IMR-90 (cell line): ENCODE measurements around the gene NUDT4B. TPM values are rescaled to one million over a fixed set of nuclear protein-coding genes. Genes with fewer than 3 reads are reported as not detected.
"Not testable (repeated sequence)": the region's sequence is repeated elsewhere in the genome, so short reads cannot be mapped to it uniquely, and the experiment has no call there.

Source experiments
- ATAC-seq: fragments of 200-7000 bp; cut with Tn5 transposase; 2 replicates; pipeline ENCODE4 v1.9.1; 2020; ENCODE audit warnings: low read depth, mild to moderate bottlenecking, moderate library complexity
- BruUV-seq: library from RNA; stranded (reverse); fragments of 400-500 nt; replicated peaks from 2 replicates; lab custom pipeline; 2021; lab: Mats Ljungman, UMichigan
- CTCF ChIA-PET: fragments of 300-600 bp; formaldehyde crosslinking; extraction: SDS; loops from one replicate; lab custom pipeline; 2021; ENCODE audit warnings: antibody characterized with exemption; lab: Yijun Ruan, JAX
- POLR2A ChIA-PET: fragments of 300-600 bp; sonication (Branson Sonifier 250); formaldehyde crosslinking; loops from one replicate; lab custom pipeline; 2022; ENCODE audit warnings: antibody characterized with exemption; ENCODE audit not compliant: unreplicated experiment; lab: Charles Lee
- DNase-seq: peaks from one replicate; pipeline ENCODE4 v3.0.0; 2013
- H2AFZ ChIP-seq: replicated peaks from 2 replicates; pipeline ENCODE3; 2013; ENCODE audit warnings: low read length, mild to moderate bottlenecking; ENCODE audit not compliant: poor library complexity
- H2AK5ac ChIP-seq: 2 replicates; pipeline ENCODE4 v1.6.1; 2013; ENCODE audit warnings: low read depth, low read length, inconsistent platforms
- H2AK9ac ChIP-seq: replicated peaks from 2 replicates; pipeline ENCODE3; 2013; ENCODE audit warnings: mild to moderate bottlenecking, low read depth, low read length, moderate library complexity; ENCODE audit not compliant: poor library complexity
- H2BK120ac ChIP-seq: 2 replicates; pipeline ENCODE4 v1.6.1; 2013; ENCODE audit warnings: low read depth, low read length, inconsistent platforms
- H2BK15ac ChIP-seq: 3 replicates; pipeline ENCODE4 v1.6.1; 2013; ENCODE audit warnings: low read depth, low read length, inconsistent platforms
- H2BK20ac ChIP-seq: 2 replicates; pipeline ENCODE4 v1.6.1; 2013; ENCODE audit warnings: low read depth, mild to moderate bottlenecking, inconsistent platforms, low read length, moderate library complexity
- H2BK5ac ChIP-seq: 2 replicates; pipeline ENCODE4 v1.6.1; 2013; ENCODE audit warnings: mild to moderate bottlenecking, low read depth, low read length, inconsistent platforms; ENCODE audit not compliant: poor library complexity, severe bottlenecking
- H3K14ac ChIP-seq: replicated peaks from 2 replicates; pipeline ENCODE4 v1.6.1; 2013; ENCODE audit warnings: low read depth, low read length, inconsistent platforms
- H3K18ac ChIP-seq: 2 replicates; pipeline ENCODE4 v1.6.1; 2013; ENCODE audit warnings: low read depth, low read length, control low read depth
- H3K23ac ChIP-seq: 2 replicates; pipeline ENCODE4 v1.6.1; 2013; ENCODE audit warnings: low read depth, low read length, inconsistent platforms
- H3K27ac ChIP-seq: 2 replicates; pipeline ENCODE4 v1.5.1; 2013; ENCODE audit warnings: mild to moderate bottlenecking, control low read depth, low read length; ENCODE audit not compliant: insufficient read depth
- H3K27me3 ChIP-seq: 2 replicates; pipeline ENCODE4 v1.6.1; 2013; ENCODE audit warnings: low read length; ENCODE audit not compliant: control insufficient read depth, insufficient read depth
- H3K36me3 ChIP-seq: 2 replicates; pipeline ENCODE4 v1.6.1; 2013; ENCODE audit warnings: low read length, mixed read lengths; ENCODE audit not compliant: control insufficient read depth, insufficient read depth
- H3K4ac ChIP-seq: 2 replicates; pipeline ENCODE4 v1.6.1; 2013; ENCODE audit warnings: low read depth, low read length, inconsistent platforms
- H3K4me1 ChIP-seq: 2 replicates; pipeline ENCODE4 v1.6.1; 2013; ENCODE audit warnings: low read length, mixed read lengths; ENCODE audit not compliant: control insufficient read depth, insufficient read depth
- H3K4me2 ChIP-seq: 2 replicates; pipeline ENCODE4 v1.6.1; 2013; ENCODE audit warnings: low read depth, mild to moderate bottlenecking, control low read depth, low read length, moderate library complexity
- H3K4me3 ChIP-seq: 2 replicates; pipeline ENCODE4 v1.5.1; 2013; ENCODE audit warnings: low read depth, mild to moderate bottlenecking, control low read depth, low read length, moderate library complexity; ENCODE audit not compliant: insufficient read depth
- H3K56ac ChIP-seq: 2 replicates; pipeline ENCODE4 v1.6.1; 2013; ENCODE audit warnings: low read length, inconsistent platforms; ENCODE audit not compliant: insufficient read depth; ENCODE audit errors: extremely low read depth
- H3K79me1 ChIP-seq, 2 experiments: 2 replicates each; pipeline ENCODE4 v1.6.1; 2013; ENCODE audit warnings: low read length in 2 of 2, inconsistent platforms in 1 of 2, low read depth in 1 of 2
- H3K9ac ChIP-seq: 2 replicates; pipeline ENCODE4 v1.6.1; 2013; ENCODE audit warnings: low read depth, low read length, control low read depth
- H3K9me1 ChIP-seq: 2 replicates; pipeline ENCODE4 v1.6.1; 2013; ENCODE audit warnings: low read length, inconsistent platforms; ENCODE audit not compliant: insufficient read depth
- H3K9me3 ChIP-seq: 2 replicates; pipeline ENCODE4 v1.6.1; 2013; ENCODE audit warnings: low read length; ENCODE audit not compliant: control insufficient read depth, insufficient read depth
- H4K20me1 ChIP-seq: 2 replicates; pipeline ENCODE4 v1.6.1; 2013; ENCODE audit warnings: low read length, inconsistent platforms; ENCODE audit not compliant: insufficient read depth
- H4K5ac ChIP-seq: 2 replicates; pipeline ENCODE4 v1.6.1; 2013; ENCODE audit warnings: mild to moderate bottlenecking, low read depth, low read length, control low read depth
- H4K8ac ChIP-seq, 2 experiments: 2 replicates each; pipeline ENCODE4 v1.6.1; 2013; ENCODE audit warnings: low read depth in 2 of 2, low read length in 2 of 2, control low read depth in 1 of 2, inconsistent platforms in 1 of 2
- H4K91ac ChIP-seq: 2 replicates; pipeline ENCODE4 v1.6.1; 2013; ENCODE audit warnings: low read depth, low read length, inconsistent platforms; ENCODE audit not compliant: insufficient read depth
- WGBS, 2 experiments: methylation state at CpG; one replicate each; pipeline versions ENCODE4 v1.1.5 to v1.1.7; 2013; ENCODE audit warnings: missing lambda C conversion rate in 2 of 2; ENCODE audit not compliant: insufficient read length in 1 of 2; ENCODE audit errors: extremely low coverage in 2 of 2; 5-methylcytosine and 5-hydroxymethylcytosine counted together
- dilution Hi-C: fragments of 300-500 bp; cut with HindIII; formaldehyde crosslinking; loops from one replicate; pipeline ENCODE4 v1.14.3; 2018; ENCODE audit warnings: low sequenced_read_pairs; ENCODE audit not compliant: unreplicated experiment
- in situ Hi-C: fragments of 300-500 bp; cut with MboI; formaldehyde crosslinking; loops from 3 replicates; pipeline ENCODE4 v1.14.3; 2019; ENCODE audit warnings: low sequenced_read_pairs, inconsistent platforms, mixed read lengths
- intact Hi-C: fragments of 100-400 bp; cut with micrococcal nuclease; formaldehyde crosslinking; loops from 2 replicates; pipeline ENCODE4 v1.10.0; 2022
- polyA plus RNA-seq, 3 experiments: library from polyadenylated mRNA; depleted of rRNA; stranded (reverse); fragments of >200 nt; gene quantifications; 2 replicates each; pipeline ENCODE4 v1.2.3, GENCODE V29; 2012; ENCODE audit warnings: low replicate concordance in 1 of 3
- total RNA-seq: library from RNA; depleted of rRNA; stranded (reverse); fragments of >200 nt; gene quantifications from 2 replicates; pipeline ENCODE4 v1.2.3, GENCODE V29; 2012

NUDT4B gene
- total and polyA plus RNA-seq, 2 of the 4 experiments (the other 2 are of a cell fraction): 10.6 to 19.9 TPM

DNA sequence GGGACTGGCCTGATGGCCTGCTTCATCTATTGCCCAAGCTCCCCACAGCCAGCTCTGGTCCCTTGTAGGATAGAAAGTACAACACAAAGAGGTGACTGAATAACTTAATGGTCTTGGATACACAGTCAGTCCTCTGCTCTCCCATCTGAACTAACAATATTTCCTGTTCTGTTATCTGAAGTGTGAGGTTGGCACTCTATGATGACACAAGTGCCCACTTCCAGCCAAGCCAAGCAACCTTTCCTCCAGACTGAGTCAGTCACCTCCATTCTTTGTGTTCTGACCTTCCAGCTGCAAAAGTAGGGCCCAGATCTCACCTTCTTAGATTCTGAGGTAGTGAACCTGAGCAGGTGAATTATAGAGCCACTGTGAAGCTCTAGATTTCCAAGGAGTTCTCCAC is 8.9 kb downstream of the NUDT4B start:
- H3K4me3 ChIP-seq, H3K27ac ChIP-seq, H3K56ac ChIP-seq, H4K8ac ChIP-seq, H3K79me1 ChIP-seq, H3K4me1 ChIP-seq, H3K9me3 ChIP-seq, H3K27me3 ChIP-seq, H3K18ac ChIP-seq, H3K9ac ChIP-seq, H3K4ac ChIP-seq, DNase-seq, CTCF ChIA-PET, H3K4me2 ChIP-seq, H2BK20ac ChIP-seq, H4K20me1 ChIP-seq, H3K23ac ChIP-seq, H2BK120ac ChIP-seq, dilution Hi-C loops, H2AK5ac ChIP-seq, H4K91ac ChIP-seq, H3K9me1 ChIP-seq, H2AFZ ChIP-seq, H2AK9ac ChIP-seq, H3K36me3 ChIP-seq, intact Hi-C loops, POLR2A ChIA-PET, ATAC-seq, H3K14ac ChIP-seq, in situ Hi-C loops, H4K5ac ChIP-seq, H2BK15ac ChIP-seq, H2BK5ac ChIP-seq, BruUV-seq: not testable (repeated sequence)

DNA sequence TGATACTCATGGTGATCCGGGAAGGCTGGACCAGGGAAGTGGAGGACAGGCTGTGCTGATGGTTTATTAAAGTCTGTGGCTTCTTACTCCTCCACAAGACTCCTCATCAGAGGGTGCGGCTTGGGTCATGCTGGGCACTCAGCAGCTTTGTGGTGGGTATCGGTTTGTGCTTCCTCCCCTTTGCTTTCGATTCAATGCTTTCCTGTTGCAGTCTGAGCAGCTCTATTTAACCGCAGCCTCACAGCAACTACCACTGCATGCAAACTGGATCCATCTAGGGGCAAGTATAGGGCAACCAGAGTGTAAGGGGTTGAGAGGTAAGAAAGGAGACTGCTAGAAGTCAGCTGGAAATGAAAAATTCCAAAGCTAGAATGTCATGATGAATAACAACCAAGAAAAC is 9.8 kb downstream of the NUDT4B start:
- H2AK5ac ChIP-seq, dilution Hi-C loops, DNase-seq, CTCF ChIA-PET, H2BK5ac ChIP-seq, H3K9ac ChIP-seq, H4K20me1 ChIP-seq, H3K23ac ChIP-seq, H3K56ac ChIP-seq, H3K36me3 ChIP-seq, H3K4ac ChIP-seq, H3K9me1 ChIP-seq, H2BK120ac ChIP-seq, H2BK15ac ChIP-seq, BruUV-seq, POLR2A ChIA-PET, H3K14ac ChIP-seq, H2BK20ac ChIP-seq, H3K4me2 ChIP-seq, H2AK9ac ChIP-seq, H3K27ac ChIP-seq, H4K8ac ChIP-seq, H3K4me1 ChIP-seq, H4K91ac ChIP-seq, H3K18ac ChIP-seq, intact Hi-C loops, H3K9me3 ChIP-seq, H2AFZ ChIP-seq, in situ Hi-C loops, H3K79me1 ChIP-seq, H3K27me3 ChIP-seq, H4K5ac ChIP-seq, H3K4me3 ChIP-seq: not testable (repeated sequence)
- WGBS, 2 experiments: no CpG with 5 or more reads among the region's 5 CpGs
- ATAC-seq: peak; percentile 71
